ENCODE measurements around the gene ATG16L2.
"Not testable (repeated sequence)": the region's sequence is repeated elsewhere in the genome, so short reads cannot be mapped to it uniquely, and the experiment has no call there.

ATG16L2 gene

DNA sequence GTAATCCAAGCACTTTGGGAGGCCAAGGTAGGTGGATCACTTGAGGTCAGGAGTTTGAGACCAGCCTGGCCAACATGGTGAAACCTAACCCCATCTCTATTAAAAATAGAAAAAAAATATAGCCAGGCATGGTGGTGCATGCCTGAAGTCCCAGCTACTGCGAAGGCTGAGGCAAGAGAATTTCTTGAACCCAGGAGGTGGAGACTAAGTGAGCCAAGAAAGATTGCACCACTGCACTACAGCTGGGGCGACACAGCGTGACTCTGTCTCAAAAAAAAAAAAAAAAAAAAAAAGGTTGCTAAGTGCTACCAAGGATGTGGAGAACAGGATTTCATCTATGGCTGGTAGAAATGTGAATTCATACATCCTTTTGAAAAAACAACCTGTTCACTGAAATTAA lies 36.6 kb downstream of the ATG16L2 start:
- no peaks in the 10 kb centered on the region for H3K27me3 ChIP-seq (ENCODE audit: control insufficient read depth, insufficient read depth, low read length)
- TF ChIP-seq, protein P1, sequence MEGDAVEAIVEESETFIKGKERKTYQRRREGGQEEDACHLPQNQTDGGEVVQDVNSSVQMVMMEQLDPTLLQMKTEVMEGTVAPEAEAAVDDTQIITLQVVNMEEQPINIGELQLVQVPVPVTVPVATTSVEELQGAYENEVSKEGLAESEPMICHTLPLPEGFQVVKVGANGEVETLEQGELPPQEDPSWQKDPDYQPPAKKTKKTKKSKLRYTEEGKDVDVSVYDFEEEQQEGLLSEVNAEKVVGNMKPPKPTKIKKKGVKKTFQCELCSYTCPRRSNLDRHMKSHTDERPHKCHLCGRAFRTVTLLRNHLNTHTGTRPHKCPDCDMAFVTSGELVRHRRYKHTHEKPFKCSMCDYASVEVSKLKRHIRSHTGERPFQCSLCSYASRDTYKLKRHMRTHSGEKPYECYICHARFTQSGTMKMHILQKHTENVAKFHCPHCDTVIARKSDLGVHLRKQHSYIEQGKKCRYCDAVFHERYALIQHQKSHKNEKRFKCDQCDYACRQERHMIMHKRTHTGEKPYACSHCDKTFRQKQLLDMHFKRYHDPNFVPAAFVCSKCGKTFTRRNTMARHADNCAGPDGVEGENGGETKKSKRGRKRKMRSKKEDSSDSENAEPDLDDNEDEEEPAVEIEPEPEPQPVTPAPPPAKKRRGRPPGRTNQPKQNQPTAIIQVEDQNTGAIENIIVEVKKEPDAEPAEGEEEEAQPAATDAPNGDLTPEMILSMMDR (IDR thresholded peaks at IDR 0.05) = no peak
- no peaks in the 10 kb centered on the region for H3K36me3 ChIP-seq (ENCODE audit: control insufficient read depth, insufficient read depth, low read length)
- no peaks in the 10 kb centered on the region for H3K79me2 ChIP-seq
- no peak overlapping the region for H3K27ac ChIP-seq
- no peak overlapping the region for H3K4me3 ChIP-seq (ENCODE audit: low read depth, low read length)
- no peak overlapping the region for H3K4me2 ChIP-seq (ENCODE audit: low read length)
- no peaks in the 10 kb centered on the region for H3K9me3 ChIP-seq (ENCODE audit: control insufficient read depth, low read length)
- H3K9ac ChIP-seq = no peak overlapping the region
- no peak overlapping the region for H2AFZ ChIP-seq
- no peaks in the 10 kb centered on the region for H3K4me1 ChIP-seq

DNA sequence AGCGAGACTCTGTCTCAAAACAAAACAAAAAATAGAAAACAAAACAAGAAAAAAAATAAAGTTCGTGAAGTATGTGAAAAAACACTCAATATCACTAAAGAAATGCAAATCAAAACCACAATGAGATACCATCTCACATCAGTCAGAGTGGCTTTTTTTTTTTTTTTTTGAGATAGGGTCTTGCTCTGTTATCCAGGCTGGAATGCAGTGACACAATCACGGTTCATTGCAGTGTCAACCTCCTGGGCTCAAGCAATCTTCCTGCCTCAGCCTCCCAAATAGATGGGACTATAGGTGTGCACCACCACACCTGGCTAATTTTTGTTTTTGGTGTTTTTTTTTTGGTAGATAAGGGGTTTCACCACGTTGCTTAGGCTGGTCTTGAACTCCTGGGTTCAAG lies 37.5 kb downstream of the ATG16L2 start:
- Histone ChIP-seq H3K4me2 (ENCODE audit: low read length) (no peak overlapping the region), H3K27ac (no peak overlapping the region), H3K4me3 (ENCODE audit: low read depth, low read length) (no peak overlapping the region), H2AFZ (no peak overlapping the region), H3K36me3 (ENCODE audit: control insufficient read depth, insufficient read depth, low read length) (no peaks in the 10 kb centered on the region), H3K9me3 (ENCODE audit: control insufficient read depth, low read length) (no peaks in the 10 kb centered on the region), H3K27me3 (ENCODE audit: control insufficient read depth, insufficient read depth, low read length) (no peaks in the 10 kb centered on the region), H3K9ac (no peak overlapping the region), H3K4me1 (no peaks in the 10 kb centered on the region), H3K79me2 (no peaks in the 10 kb centered on the region)
- TF ChIP-seq, protein P1 (IDR thresholded peaks at IDR 0.05) = no peak

GRCh38 chr11:72856065-72856464 lies 41.9 kb downstream of the ATG16L2 start:
- H3K4me1 ChIP-seq = no peaks in the 10 kb centered on the region
- no peaks in the 10 kb centered on the region for H3K79me2 ChIP-seq
- H3K9ac ChIP-seq = no peak overlapping the region
- H3K36me3 ChIP-seq (ENCODE audit: control insufficient read depth, insufficient read depth, low read length) = no peaks in the 10 kb centered on the region
- H3K4me2 ChIP-seq (ENCODE audit: low read length) = no peak overlapping the region
- H3K27me3 ChIP-seq (ENCODE audit: control insufficient read depth, insufficient read depth, low read length) = no peaks in the 10 kb centered on the region
- no peaks in the 10 kb centered on the region for H3K9me3 ChIP-seq (ENCODE audit: control insufficient read depth, low read length)
- TF ChIP-seq, protein P1 (IDR thresholded peaks at IDR 0.05) = no peak
- no peak overlapping the region for H2AFZ ChIP-seq
- H3K4me3 ChIP-seq (ENCODE audit: low read depth, low read length) = no peak overlapping the region
- H3K27ac ChIP-seq = no peak overlapping the region

GRCh38 chr11:72856551-72857345 lies 42.5 kb downstream of the ATG16L2 start:
- Histone ChIP-seq H3K27me3 (ENCODE audit: control insufficient read depth, insufficient read depth, low read length) (no peaks in the 10 kb centered on the region), H2AFZ (no peak overlapping the region), H3K79me2 (no peaks in the 10 kb centered on the region), H3K4me3 (ENCODE audit: low read depth, low read length) (no peak overlapping the region), H3K4me2 (ENCODE audit: low read length) (no peak overlapping the region), H3K9me3 (ENCODE audit: control insufficient read depth, low read length) (no peaks in the 10 kb centered on the region), H3K36me3 (ENCODE audit: control insufficient read depth, insufficient read depth, low read length) (no peaks in the 10 kb centered on the region), H3K9ac (no peak overlapping the region), H3K27ac (no peak overlapping the region), H3K4me1 (no peaks in the 10 kb centered on the region)
- TF ChIP-seq, protein P1 (IDR thresholded peaks at IDR 0.05) = no peak

GRCh38 chr11:72858267-72858666 lies 44.1 kb downstream of the ATG16L2 start:
- H3K4me2 ChIP-seq (ENCODE audit: low read length); H2AFZ ChIP-seq; H3K9me3 ChIP-seq (ENCODE audit: control insufficient read depth, low read length); H3K36me3 ChIP-seq (ENCODE audit: control insufficient read depth, insufficient read depth, low read length); H3K27me3 ChIP-seq (ENCODE audit: control insufficient read depth, insufficient read depth, low read length); H3K27ac ChIP-seq; H3K4me3 ChIP-seq (ENCODE audit: low read depth, low read length); H3K4me1 ChIP-seq; H3K9ac ChIP-seq; H3K79me2 ChIP-seq: not testable (repeated sequence)
